MM.1S (cell line): ENCODE data around the gene HYI.

ENCODE experiments used
- EZH2 ChIP-seq: fragments of 300-600 bp; sonication (generic); optimal IDR thresholded peaks from 2 replicates; pipeline ENCODE3; 2017; ENCODE audit warnings: low read depth, mild to moderate bottlenecking, antibody characterized with exemption, low read length, mixed read lengths
- EZH2phosphoT487 ChIP-seq: fragments of 300-600 bp; sonication (generic); IDR thresholded peaks from 2 replicates; pipeline ENCODE4 v1.6.1; 2018; ENCODE audit warnings: antibody characterized with exemption, low read length
- TF ChIP-seq, protein P1 (sequence below): fragments of 300-600 bp; sonication (generic); IDR thresholded peaks from 2 replicates; pipeline ENCODE4 v1.5.1; 2016; ENCODE audit warnings: antibody characterized with exemption, low read length, mixed read lengths

- TF ChIP-seq, protein P1, sequence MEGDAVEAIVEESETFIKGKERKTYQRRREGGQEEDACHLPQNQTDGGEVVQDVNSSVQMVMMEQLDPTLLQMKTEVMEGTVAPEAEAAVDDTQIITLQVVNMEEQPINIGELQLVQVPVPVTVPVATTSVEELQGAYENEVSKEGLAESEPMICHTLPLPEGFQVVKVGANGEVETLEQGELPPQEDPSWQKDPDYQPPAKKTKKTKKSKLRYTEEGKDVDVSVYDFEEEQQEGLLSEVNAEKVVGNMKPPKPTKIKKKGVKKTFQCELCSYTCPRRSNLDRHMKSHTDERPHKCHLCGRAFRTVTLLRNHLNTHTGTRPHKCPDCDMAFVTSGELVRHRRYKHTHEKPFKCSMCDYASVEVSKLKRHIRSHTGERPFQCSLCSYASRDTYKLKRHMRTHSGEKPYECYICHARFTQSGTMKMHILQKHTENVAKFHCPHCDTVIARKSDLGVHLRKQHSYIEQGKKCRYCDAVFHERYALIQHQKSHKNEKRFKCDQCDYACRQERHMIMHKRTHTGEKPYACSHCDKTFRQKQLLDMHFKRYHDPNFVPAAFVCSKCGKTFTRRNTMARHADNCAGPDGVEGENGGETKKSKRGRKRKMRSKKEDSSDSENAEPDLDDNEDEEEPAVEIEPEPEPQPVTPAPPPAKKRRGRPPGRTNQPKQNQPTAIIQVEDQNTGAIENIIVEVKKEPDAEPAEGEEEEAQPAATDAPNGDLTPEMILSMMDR, result no peak
- TF ChIP-seq EZH2phosphoT487, result no peak
- TF ChIP-seq EZH2, result no peak
Measured at GRCh38 chr1:43421396-43421795, 32.3 kb downstream of the HYI start.
